Right lobe of liver (tissue), 4 donors: ENCODE data around the gene GADD45G.

ENCODE experiments used
- POLR2A ChIP-seq: fragments of 450-650 bp; IDR thresholded peaks from one replicate; pipeline ENCODE4 v1.6.1; 2017; ENCODE audit warnings: antibody characterized with exemption, mild to moderate bottlenecking
- TF ChIP-seq, protein P1 (sequence below), 4 donors: fragments of 200-600 bp in 3 of 4; fragments of 450-650 bp in 1 of 4; IDR thresholded peaks; one replicate each; pipeline versions ENCODE4 v1.5.1 to v1.8.0; 2016 to 2022; ENCODE audit warnings: antibody characterized with exemption in 4 of 4, mild to moderate bottlenecking in 2 of 4
- donor health status: DM: no; HTN: no; CAD: no.
- donor health status: DM: no; HTN: no; CAD: no.
- donor health status: DM: no; HTN: yes; CAD: no.

DNA sequence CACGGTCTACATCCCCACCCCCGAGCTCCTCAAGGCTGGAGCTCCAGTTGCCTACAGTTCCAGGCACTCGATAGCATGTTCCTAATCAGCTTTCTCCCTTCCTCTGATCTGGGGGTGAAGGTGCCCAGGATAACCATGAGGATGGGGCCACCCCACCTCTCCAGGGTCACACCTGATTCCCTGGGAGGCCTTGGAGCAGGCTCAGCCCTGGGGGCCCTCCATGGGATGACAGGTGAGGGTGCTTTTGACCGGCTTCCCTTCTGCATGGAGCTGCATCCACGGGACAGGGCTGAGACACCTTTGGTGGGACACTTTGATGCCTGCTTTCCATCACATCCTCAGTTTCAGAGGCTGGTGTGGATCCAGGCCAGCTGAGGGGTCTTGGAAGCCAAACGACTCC, 28.6 kb downstream of the GADD45G start:
- TF ChIP-seq, protein P1, sequence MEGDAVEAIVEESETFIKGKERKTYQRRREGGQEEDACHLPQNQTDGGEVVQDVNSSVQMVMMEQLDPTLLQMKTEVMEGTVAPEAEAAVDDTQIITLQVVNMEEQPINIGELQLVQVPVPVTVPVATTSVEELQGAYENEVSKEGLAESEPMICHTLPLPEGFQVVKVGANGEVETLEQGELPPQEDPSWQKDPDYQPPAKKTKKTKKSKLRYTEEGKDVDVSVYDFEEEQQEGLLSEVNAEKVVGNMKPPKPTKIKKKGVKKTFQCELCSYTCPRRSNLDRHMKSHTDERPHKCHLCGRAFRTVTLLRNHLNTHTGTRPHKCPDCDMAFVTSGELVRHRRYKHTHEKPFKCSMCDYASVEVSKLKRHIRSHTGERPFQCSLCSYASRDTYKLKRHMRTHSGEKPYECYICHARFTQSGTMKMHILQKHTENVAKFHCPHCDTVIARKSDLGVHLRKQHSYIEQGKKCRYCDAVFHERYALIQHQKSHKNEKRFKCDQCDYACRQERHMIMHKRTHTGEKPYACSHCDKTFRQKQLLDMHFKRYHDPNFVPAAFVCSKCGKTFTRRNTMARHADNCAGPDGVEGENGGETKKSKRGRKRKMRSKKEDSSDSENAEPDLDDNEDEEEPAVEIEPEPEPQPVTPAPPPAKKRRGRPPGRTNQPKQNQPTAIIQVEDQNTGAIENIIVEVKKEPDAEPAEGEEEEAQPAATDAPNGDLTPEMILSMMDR (IDR thresholded peaks at IDR 0.05) = no peak
- TF ChIP-seq POLR2A = no peak
